CD4-positive, alpha-beta T cell treated with Interferon alpha-2 for 1 hour (primary cell): Measurements from ENCODE around the gene RAMP1.
A peak's percentile ranks its signal among the peaks of the same experiment; 100 is the strongest.

Experiments
- DNase-seq, 2 donors: peaks; one replicate each; pipeline ENCODE4 v3.0.0-alpha.2; 2020 to 2022

Gene RAMP1

GRCh38 chr2:237896507-237896892 is 37.1 kb downstream of the RAMP1 start:
- no peak for DNase-seq

GRCh38 chr2:237896956-237897355 is 37.5 kb downstream of the RAMP1 start:
- DNase-seq: no peak

DNA sequence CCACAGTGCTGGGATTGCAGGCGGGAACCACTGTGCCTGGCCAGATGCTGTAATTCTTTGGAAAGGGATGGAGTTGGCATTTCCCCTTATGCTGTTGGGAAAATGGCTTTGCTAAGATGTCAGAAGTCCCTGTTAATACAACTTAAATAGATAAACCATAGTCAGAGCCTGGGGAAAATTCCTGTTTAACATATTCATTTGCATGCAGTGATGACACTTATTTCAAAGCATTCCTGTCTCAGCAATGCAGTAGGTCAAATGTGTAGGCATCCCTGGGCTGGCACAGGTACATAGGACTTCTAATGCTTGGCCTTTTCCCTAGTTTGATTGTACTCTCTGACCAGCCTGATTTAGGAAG is 38.6 kb downstream of the RAMP1 start:
- no peak for DNase-seq

DNA sequence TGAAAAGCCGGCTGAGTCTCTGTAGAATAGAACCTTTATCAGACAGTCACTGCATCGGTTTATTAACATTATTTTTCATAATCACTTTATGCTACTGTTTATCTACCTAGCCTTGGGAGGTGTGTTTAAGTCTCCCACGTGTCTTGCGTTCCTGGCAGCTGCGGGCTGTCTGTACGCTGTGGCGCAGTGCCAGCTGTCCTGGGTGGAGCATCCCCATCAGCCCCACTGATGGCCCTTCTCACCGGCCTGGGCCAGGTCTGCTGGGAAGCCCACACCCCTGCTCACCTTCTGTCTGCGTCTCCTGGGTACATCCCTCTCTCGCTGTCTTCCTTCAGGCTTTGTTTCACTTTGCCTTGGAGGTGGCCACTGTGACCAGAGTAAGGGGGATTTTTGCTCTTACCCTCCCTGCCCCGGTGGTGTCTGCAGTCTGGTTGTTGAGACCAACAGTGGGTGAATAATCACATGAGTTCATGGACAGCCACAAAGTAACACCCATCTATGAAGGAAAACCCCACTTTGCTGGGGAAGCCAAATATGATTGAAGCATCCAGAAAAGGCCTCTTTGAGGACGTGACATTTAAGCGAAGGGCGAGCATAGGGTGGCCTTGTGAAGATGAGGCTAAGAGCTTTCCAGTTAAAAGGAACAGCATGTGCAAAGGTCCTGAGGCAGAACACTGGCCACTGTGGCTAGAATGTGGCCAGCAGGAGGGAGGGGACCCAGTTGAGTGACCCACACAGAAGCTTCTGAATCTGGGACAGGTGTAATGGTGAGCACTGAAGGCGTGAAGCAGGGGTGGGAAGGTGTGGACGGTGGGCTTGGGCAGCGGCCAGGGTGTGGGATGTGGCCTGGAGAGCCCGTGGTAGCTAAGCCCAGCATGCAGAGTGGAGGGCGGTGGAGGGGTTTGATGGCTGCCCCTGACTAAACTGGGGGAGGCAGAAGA is 41.7 kb downstream of the RAMP1 start:
- DNase-seq: peak; percentile 24 to 50

- peak in 1 of 2 donors; percentile 55 for DNase-seq
These were observed 42.8 kb downstream of the RAMP1 start for GRCh38 chr2:237901932-237902850.

DNA sequence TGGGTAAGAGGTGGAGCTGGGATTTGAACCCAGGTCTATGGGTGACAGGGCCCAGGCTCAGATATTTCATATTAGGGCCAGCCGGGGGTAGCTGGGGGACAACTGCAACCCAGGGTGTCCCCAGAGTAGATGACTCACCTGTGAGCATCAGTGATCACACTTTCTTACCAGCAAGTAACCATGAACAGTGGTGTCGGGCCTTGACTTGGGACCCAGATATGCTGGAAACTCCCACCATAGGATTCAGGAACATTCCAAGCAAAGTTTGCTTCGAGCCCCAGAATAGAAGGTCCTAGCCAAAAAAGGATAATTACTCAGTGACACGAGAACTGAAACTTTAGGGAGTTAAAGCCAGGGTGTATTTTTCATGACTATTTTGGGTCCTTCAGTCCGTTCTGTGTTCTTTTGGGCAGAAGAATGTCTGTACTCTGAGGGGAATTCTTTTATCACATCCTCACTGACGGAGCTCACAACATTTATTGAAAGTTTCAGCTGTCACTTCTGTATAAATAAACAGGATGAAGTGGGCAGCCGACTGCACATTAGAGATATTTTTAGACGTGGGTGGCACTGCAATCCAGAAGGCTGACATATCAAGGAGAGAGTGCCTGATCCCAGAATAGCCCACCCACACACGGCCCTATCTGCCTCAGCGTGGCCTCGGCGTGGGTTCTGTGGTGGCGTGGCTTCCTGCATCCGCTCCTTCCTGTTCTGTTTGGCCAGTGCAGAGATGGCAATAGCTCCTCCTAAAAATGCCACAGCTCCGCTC is 45.6 kb downstream of the RAMP1 start:
- peak in 1 of 2 donors; percentile 11 for DNase-seq

GRCh38 chr2:237907144-237907543 is 47.7 kb downstream of the RAMP1 start:
- DNase-seq: no peak

DNA sequence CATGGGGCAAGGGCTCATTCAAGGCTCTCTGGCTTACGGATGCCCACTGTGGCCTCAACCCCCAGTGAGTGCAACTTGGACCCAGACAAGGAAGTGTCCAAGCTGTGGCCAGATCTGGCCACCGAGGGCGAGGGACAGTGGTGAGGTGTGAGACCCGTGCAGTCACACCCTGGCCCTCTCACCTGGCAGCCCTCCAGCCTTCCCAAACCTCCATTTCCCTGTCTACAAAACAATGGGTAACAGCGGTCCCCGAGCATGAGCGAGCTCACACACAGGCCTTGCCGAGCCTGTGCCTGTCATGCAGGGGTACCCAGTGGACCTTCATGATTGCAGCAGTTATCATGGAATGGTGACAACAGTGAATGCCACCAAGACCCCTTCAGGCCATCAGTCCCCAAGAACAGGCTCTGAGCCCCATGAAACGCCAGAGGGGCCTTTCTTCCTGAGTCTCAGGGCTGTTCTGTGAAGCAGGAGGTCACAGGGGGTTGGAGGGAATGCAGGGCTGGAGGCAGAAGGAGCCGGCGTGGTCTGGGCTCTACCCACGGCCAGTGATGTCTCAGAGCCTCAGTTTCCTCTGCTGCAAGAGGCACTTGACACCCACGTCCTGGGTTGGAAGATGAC is 49.8 kb downstream of the RAMP1 start:
- DNase-seq: no peak

DNA sequence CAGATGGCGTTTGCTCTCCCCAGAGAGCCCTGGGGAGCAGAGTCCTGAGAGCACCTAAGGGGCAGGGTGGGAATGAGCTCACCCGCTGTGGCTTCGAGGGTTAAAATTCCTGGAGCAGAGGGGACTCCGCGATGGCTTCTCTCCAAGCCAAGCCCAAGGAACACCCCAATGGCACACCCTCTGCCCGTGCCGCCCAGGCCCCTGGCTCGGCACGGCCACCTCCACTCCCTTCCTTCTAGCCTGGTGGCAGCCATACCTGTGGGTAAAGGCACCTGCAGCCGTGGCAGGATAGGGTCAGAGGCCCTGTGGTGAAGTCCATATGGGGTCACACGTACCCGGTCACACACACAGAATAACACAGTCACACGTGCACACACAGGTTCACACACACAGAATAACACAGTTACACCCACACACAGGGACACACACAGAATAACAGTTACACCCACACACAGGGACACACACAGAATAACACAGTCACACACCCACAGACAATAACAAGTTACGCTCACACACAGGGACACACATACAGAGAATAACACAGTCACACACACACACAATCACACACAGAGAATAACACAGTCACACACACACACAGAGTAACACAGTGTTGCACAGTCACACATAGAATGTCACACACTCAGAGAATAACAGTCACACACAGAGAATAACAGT is 50.5 kb downstream of the RAMP1 start:
- no peak for DNase-seq

GRCh38 chr2:237910576-237911362 is 51.3 kb downstream of the RAMP1 start:
- DNase-seq: no peak

GRCh38 chr2:237911363-237912017 is 52.1 kb downstream of the RAMP1 start:
- DNase-seq: no peak

GRCh38 chr2:237912271-237913192 is 53.1 kb downstream of the RAMP1 start:
- no peak for DNase-seq

DNA sequence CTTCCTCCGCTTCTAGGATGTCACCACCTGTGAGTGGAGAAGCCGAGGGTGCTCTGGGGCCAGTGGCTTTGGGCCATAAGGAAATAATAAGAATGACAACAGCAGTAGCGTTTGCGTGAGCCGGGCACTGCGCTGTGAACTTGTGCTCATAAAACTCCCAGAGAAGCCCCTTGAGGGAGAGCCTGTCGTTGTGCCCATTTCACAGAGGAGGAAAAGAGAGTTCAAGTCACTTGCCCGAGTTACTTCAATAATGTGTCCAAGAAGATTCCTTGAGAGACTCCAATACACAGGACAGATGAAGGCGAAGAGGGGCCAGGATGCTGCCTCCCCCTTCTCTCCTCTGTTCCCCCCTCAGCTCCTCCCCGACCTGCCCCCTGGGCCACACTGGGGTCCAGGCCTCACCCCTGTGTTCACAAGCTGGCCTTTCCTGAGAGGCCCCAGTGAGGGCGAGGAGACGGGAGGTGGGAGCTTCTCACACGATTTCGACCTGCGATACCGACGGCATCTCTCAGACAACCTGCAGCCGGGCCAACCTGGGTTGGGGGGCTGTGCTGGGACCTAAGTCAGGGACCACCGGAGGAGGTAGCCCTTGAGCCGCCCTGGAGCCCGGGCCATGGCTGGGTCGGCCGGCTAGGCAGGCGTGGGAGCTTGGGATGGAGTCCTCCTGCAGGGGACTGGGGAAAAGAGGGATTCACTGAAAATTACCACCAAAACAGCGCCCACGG is 53.9 kb downstream of the RAMP1 start:
- no peak for DNase-seq

DNA sequence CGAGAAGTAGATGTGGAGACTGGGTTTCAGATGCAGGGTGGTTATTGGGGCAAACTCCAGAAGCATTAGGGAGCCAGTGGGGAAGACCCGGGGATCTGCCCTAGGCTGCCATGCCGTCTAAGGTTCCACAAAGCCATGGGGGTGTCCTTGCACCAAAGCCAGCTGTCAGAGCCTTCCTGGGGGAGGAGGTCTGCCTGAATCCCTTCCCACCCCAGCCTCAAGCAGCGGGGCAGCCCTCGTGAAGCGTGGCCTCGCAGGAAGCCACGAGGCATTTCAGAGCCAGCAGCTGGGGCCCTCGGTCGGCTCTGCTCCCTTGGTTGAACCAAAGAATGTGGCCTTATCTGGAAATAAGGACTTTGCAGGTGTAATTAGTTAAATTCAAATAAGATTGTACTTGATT is 56.2 kb downstream of the RAMP1 start:
- no peak for DNase-seq

GRCh38 chr2:237916296-237916695 is 56.9 kb downstream of the RAMP1 start:
- no peak for DNase-seq

DNA sequence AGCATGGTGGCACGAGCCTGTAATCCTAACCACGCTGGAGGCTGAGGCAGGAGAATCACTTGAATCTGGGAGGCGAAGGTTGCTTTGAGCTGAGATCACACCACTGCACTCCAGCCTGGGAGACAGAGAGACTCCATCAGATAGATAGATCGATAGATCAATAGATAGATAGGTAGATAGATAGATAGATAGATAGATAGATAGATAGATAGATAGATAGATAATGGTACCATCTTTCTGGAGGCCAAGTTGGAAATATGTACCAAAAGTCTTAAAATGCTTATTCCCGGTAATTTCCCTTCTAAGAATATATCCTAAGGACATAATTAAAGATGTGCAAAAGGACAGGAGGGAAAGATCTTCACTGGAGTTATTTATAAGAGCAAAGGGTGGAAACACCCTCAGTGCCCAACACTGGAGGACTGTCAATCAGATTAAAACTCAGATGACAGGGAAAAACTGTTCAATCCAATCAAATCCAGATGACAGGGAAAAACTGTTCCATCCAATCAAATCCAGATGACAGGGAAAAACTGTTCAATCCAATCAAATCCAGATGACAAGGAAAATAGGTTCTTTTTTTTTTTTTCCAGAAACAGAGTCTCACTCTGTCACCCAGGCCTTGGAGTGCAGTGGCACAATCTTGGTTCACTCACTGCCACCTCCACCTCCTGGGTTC is 58.4 kb downstream of the RAMP1 start:
- DNase-seq: no peak

GRCh38 chr2:237919593-237919992 is 60.2 kb downstream of the RAMP1 start:
- no peak for DNase-seq

DNA sequence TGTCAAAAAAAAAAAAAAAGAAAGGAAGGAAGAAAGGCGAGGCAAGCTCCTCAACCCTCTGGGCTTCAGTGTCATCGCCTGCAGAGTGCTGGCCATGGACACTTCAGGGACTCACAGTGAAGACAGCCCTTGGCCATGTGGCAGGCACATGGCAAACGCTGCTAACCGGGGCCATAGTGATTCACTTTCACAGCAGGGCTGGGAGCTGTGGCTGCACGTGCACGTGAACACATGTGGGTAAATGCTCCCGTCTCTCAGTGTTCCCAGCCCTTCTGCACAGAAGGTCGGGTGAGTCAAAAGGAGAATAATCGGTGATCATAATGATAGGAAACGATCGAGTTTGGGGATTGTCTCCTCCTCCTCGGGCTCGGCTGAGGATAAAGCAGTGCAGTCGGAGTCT is 61.2 kb downstream of the RAMP1 start:
- no peak for DNase-seq
